ENCODE measurements around the gene PLCB3. TPM values are rescaled to one million over a fixed set of nuclear protein-coding genes. Genes with fewer than 3 reads are reported as not detected.
A peak's percentile ranks its signal among the peaks of the same experiment; 100 is the strongest.

PLCB3 gene
- total RNA-seq, 1 donor from 2014 or later = 43.9 TPM

GRCh38 chr11:64251753-64252002 lies 348 bp downstream of the PLCB3 start:
- no peak for ATAC-seq

- peak; percentile 48 for ATAC-seq
These were observed 908 bp downstream of the PLCB3 start for GRCh38 chr11:64252003-64252872.

- ATAC-seq = no peak
These were observed 1.7 kb downstream of the PLCB3 start for GRCh38 chr11:64253043-64253442.

- ATAC-seq = no peak
These were observed 2.2 kb downstream of the PLCB3 start for GRCh38 chr11:64253481-64253880.

- ATAC-seq = no peak
These were observed 3.0 kb downstream of the PLCB3 start for GRCh38 chr11:64254326-64254725.

GRCh38 chr11:64255135-64256128 lies 4.1 kb downstream of the PLCB3 start:
- no peak for ATAC-seq

- no peak for ATAC-seq
These were observed 5.0 kb downstream of the PLCB3 start for GRCh38 chr11:64256300-64256699.

GRCh38 chr11:64258356-64258755 lies 7.0 kb downstream of the PLCB3 start:
- ATAC-seq = no peak

GRCh38 chr11:64258946-64259532 lies 7.7 kb downstream of the PLCB3 start:
- ATAC-seq = no peak

- ATAC-seq = no peak
These were observed 8.3 kb downstream of the PLCB3 start for GRCh38 chr11:64259533-64260067.

- no peak for ATAC-seq
These were observed 8.9 kb downstream of the PLCB3 start for GRCh38 chr11:64260147-64260708.

- ATAC-seq = no peak
These were observed 10.3 kb downstream of the PLCB3 start for GRCh38 chr11:64261556-64262080.

GRCh38 chr11:64262271-64263002 lies 11.1 kb downstream of the PLCB3 start:
- no peak for ATAC-seq

GRCh38 chr11:64263021-64263946 lies 12.0 kb downstream of the PLCB3 start:
- no peak for ATAC-seq

- no peak for ATAC-seq
These were observed 12.6 kb downstream of the PLCB3 start for GRCh38 chr11:64263947-64264317.

- ATAC-seq = no peak
These were observed 13.1 kb downstream of the PLCB3 start for GRCh38 chr11:64264371-64264852.

GRCh38 chr11:64265176-64266160 lies 14.1 kb downstream of the PLCB3 start:
- ATAC-seq = no peak

- ATAC-seq = no peak
These were observed 15.0 kb downstream of the PLCB3 start for GRCh38 chr11:64266339-64266738.

Measured in esophagus mucosa (tissue), 1 donor.